Right lobe of liver (tissue), 6 donors: ENCODE results near the gene S1PR4. TPM values are rescaled to one million over a fixed set of nuclear protein-coding genes. Genes with fewer than 3 reads are reported as not detected.
A peak's percentile ranks its signal among the peaks of the same experiment; 100 is the strongest.

Experiments
- ATAC-seq, 4 donors: fragments of 200-7000 bp; cut with Tn5 transposase; one replicate each; pipeline ENCODE4 v1.9.1; 2020; ENCODE audit warnings: mild to moderate bottlenecking in 4 of 4, moderate library complexity in 4 of 4
- DNase-seq, 3 donors: peaks; one replicate each; pipeline ENCODE4 v3.0.0-alpha.2; 2020
- H3K27ac ChIP-seq, 3 donors: fragments of 200-600 bp; one replicate each; pipeline ENCODE4 v1.8.0; 2022
- H3K27me3 ChIP-seq, 2 donors: fragments of 200-600 bp; one replicate each; pipeline ENCODE4 v1.8.0; 2022
- H3K36me3 ChIP-seq, 4 donors: fragments of 200-600 bp; sonication (generic) in 1 of 4; one replicate each; pipeline versions ENCODE4 v1.5.1 to v1.8.0; 2017 to 2022; ENCODE audit warnings: control low read depth in 1 of 4
- H3K4me1 ChIP-seq, 4 donors: fragments of 200-600 bp; sonication (generic) in 1 of 4; one replicate each; pipeline versions ENCODE4 v1.5.1 to v1.8.0; 2017 to 2022; ENCODE audit warnings: control low read depth in 1 of 4
- H3K4me3 ChIP-seq, 3 donors: fragments of 200-600 bp; one replicate each; pipeline ENCODE4 v1.8.0; 2022
- H3K9me3 ChIP-seq, 4 donors: fragments of 200-600 bp; sonication (generic) in 1 of 4; one replicate each; pipeline versions ENCODE4 v1.5.1 to v1.8.0; 2017 to 2022; ENCODE audit warnings: control low read depth in 1 of 4
- CTCF ChIP-seq, 4 donors: fragments of 200-600 bp in 3 of 4; fragments of 450-650 bp in 1 of 4; IDR thresholded peaks; one replicate each; pipeline versions ENCODE4 v1.5.1 to v1.8.0; 2016 to 2022; ENCODE audit warnings: antibody characterized with exemption in 4 of 4, mild to moderate bottlenecking in 2 of 4
- POLR2A ChIP-seq: fragments of 450-650 bp; IDR thresholded peaks from one replicate; pipeline ENCODE4 v1.6.1; 2017; ENCODE audit warnings: antibody characterized with exemption, mild to moderate bottlenecking
- WGBS: methylation state at CpG from one replicate; pipeline ENCODE4 v1.1.6; 2018; ENCODE audit warnings: low coverage, low lambda C conversion rate; ENCODE audit not compliant: insufficient coverage; ENCODE audit errors: missing lambda C conversion rate; 5-methylcytosine and 5-hydroxymethylcytosine counted together
- intact Hi-C, 2 donors: fragments of 100-400 bp; cut with DNase I; formaldehyde crosslinking; loops; one replicate each; pipeline versions ENCODE4 v1.11.2 to v1.14.1; 2022
- total RNA-seq, 6 experiments: library from RNA; depleted of rRNA in 2 of 6; stranded (reverse); fragments of >200 nt in 2 of 6; fragmentation: NEBNext Ultra II Directional in 3 of 6; extraction: Animal tissue kit (Norgen Biotek cat#: 25700) in 3 of 6; gene quantifications; one replicate each; pipeline versions ENCODE4 v1.1.0 to v1.2.4, GENCODE V29; 2016 to 2023
- donor health status: DM: no; HTN: yes; CAD: no.
- donor health status: DM: no; HTN: no; CAD: no.
- donor health status: DM: no; HTN: no; CAD: no.
- donor health status: DM: no; HTN: yes; CAD: no.
- donor health status: DM: no; HTN: yes; CAD: no.

S1PR4 gene
- total RNA-seq, 6 experiments from 2014 or later = 0.53 to 2.2 (median 0.97) TPM

GRCh38 chr19:3196064-3196932 is 17.7 kb downstream of the S1PR4 start:
- Histone ChIP-seq H3K27me3 (no peaks in the 10 kb centered on the region), H3K36me3 (no peaks in the 10 kb centered on the region), H3K27ac (no peak overlapping the region), H3K4me1 (no peaks in the 10 kb centered on the region), H3K4me3 (no peak overlapping the region), H3K9me3 (no peaks in the 10 kb centered on the region)
- ATAC-seq (no peak), DNase-seq (peak in 1 of 3 donors; percentile 46)
- TF ChIP-seq CTCF (IDR thresholded peaks at IDR 0.05) = no peak
- TF ChIP-seq POLR2A = no peak
- intact Hi-C loops = no loop called here
- no CpG with 5 or more reads among the region's 42 CpGs for WGBS

- Histone ChIP-seq H3K4me3 (no peak overlapping the region), H3K27ac (no peak overlapping the region), H3K36me3 (no peaks in the 10 kb centered on the region), H3K27me3 (no peaks in the 10 kb centered on the region), H3K4me1 (no peaks in the 10 kb centered on the region), H3K9me3 (no peaks in the 10 kb centered on the region)
- TF ChIP-seq POLR2A (no peak), CTCF (IDR thresholded peaks at IDR 0.05) (no peak)
- intact Hi-C loops = no loop called here
- ATAC-seq (no peak), DNase-seq (no peak)
- no CpG with 5 or more reads among the region's 14 CpGs for WGBS
These were observed 18.3 kb downstream of the S1PR4 start for GRCh38 chr19:3196933-3197205.

GRCh38 chr19:3198901-3199700 is 20.5 kb downstream of the S1PR4 start:
- H3K27ac ChIP-seq = no peak overlapping the region
- WGBS = 93% methylated on average over 3 of the region's 43 CpGs
- H3K9me3 ChIP-seq = no peaks in the 10 kb centered on the region
- ATAC-seq = no peak
- DNase-seq = no peak
- TF ChIP-seq CTCF (IDR thresholded peaks at IDR 0.05) (no peak), POLR2A (no peak)
- H3K27me3 ChIP-seq = no peaks in the 10 kb centered on the region
- intact Hi-C loops = no loop called here
- H3K4me3 ChIP-seq = no peak overlapping the region
- no peaks in the 10 kb centered on the region for H3K36me3 ChIP-seq
- no peaks in the 10 kb centered on the region for H3K4me1 ChIP-seq

GRCh38 chr19:3201072-3201700 is 22.6 kb downstream of the S1PR4 start:
- WGBS = 98% methylated on average over 10 of the region's 39 CpGs
- Histone ChIP-seq H3K9me3 (no peaks in the 10 kb centered on the region), H3K4me1 (no peaks in the 10 kb centered on the region), H3K4me3 (no peak overlapping the region), H3K27ac (no peak overlapping the region), H3K36me3 (peaks cover 0 to 7% (median 0%) of the 10 kb centered on the region in 4 donors), H3K27me3 (no peaks in the 10 kb centered on the region)
- ATAC-seq (no peak), DNase-seq (peak in 1 of 3 donors; percentile 44)
- intact Hi-C loops = no loop called here
- TF ChIP-seq CTCF (IDR thresholded peaks at IDR 0.05) (no peak), POLR2A (no peak)
